Endodermal cell (in vitro differentiated cells): ENCODE results near the gene POLR3G. TPM values are rescaled to one million over a fixed set of nuclear protein-coding genes. Genes with fewer than 3 reads are reported as not detected.

Experiments
- DNase-seq: peaks from one replicate; pipeline ENCODE4 v3.0.0-alpha.2; 2017
- H3K27ac ChIP-seq: 2 replicates; pipeline ENCODE4 v1.5.1; 2013; ENCODE audit warnings: mild to moderate bottlenecking, low read depth, low read length, moderate library complexity
- H3K27me3 ChIP-seq: 2 replicates; pipeline ENCODE4 v1.6.1; 2013; ENCODE audit warnings: mild to moderate bottlenecking, low read length, moderate library complexity; ENCODE audit not compliant: insufficient read depth, control insufficient read depth, poor library complexity, severe bottlenecking
- H3K36me3 ChIP-seq: 2 replicates; pipeline ENCODE4 v1.7.0; 2013; ENCODE audit warnings: mild to moderate bottlenecking, low read length, moderate library complexity; ENCODE audit not compliant: control insufficient read depth, insufficient read depth
- H3K4me1 ChIP-seq: one replicate; pipeline ENCODE4 v1.7.0; 2013; ENCODE audit warnings: low read length; ENCODE audit not compliant: control insufficient read depth, insufficient read depth
- H3K4me3 ChIP-seq: 2 replicates; pipeline ENCODE4 v1.5.1; 2013; ENCODE audit warnings: mild to moderate bottlenecking, low read length, moderate library complexity
- H3K9ac ChIP-seq: 2 replicates; pipeline ENCODE4 v1.6.1; 2013; ENCODE audit warnings: mild to moderate bottlenecking, low read length, moderate library complexity; ENCODE audit not compliant: poor library complexity, severe bottlenecking; ENCODE audit errors: extremely low read depth
- H3K9me3 ChIP-seq: 2 replicates; pipeline ENCODE4 v1.6.1; 2013; ENCODE audit warnings: mild to moderate bottlenecking, low read length, moderate library complexity; ENCODE audit not compliant: control insufficient read depth
- H3K27ac Mint-ChIP-seq: 2 replicates; pipeline ENCODE4 v1.8.0; 2020; ENCODE audit warnings: mixed read lengths
- H3K27me3 Mint-ChIP-seq: 2 replicates; pipeline ENCODE4 v1.8.0; 2021; ENCODE audit warnings: mild to moderate bottlenecking, mixed read lengths; ENCODE audit not compliant: insufficient read depth
- H3K36me3 Mint-ChIP-seq: 2 replicates; pipeline ENCODE4 v1.8.0; 2020; ENCODE audit warnings: low read depth, mixed read lengths
- H3K4me1 Mint-ChIP-seq: 2 replicates; pipeline ENCODE4 v1.8.0; 2020; ENCODE audit warnings: mixed read lengths
- H3K4me3 Mint-ChIP-seq: 2 replicates; pipeline ENCODE4 v1.8.0; 2020; ENCODE audit warnings: mild to moderate bottlenecking, moderate library complexity, mixed read lengths
- H3K9me3 Mint-ChIP-seq: 2 replicates; pipeline ENCODE4 v1.8.0; 2020; ENCODE audit warnings: mild to moderate bottlenecking, mixed read lengths
- WGBS, 2 experiments: methylation state at CpG; one replicate each; pipeline versions ENCODE4 v1.1.5 to v1.1.7; 2013; ENCODE audit warnings: missing lambda C conversion rate in 2 of 2, mixed read lengths in 1 of 2; ENCODE audit not compliant: insufficient coverage in 1 of 2, insufficient read length in 1 of 2; 5-methylcytosine and 5-hydroxymethylcytosine counted together
- total RNA-seq, 2 donors: library from RNA; stranded (reverse); fragmentation: NEBNext Ultra II Directional in 1 of 2; extraction: Animal tissue kit (Norgen Biotek cat#: 25700) in 1 of 2; gene quantifications; 2 replicates in 1 of 2; 3 replicates in 1 of 2; pipeline ENCODE4 v1.2.1, GENCODE V29; 2021
- TF ChIP-seq, protein P1 (sequence below): fragments of 200-600 bp; sonication (generic); conservative IDR thresholded peaks from 2 replicates; pipeline ENCODE4 v1.5.0; 2021; ENCODE audit warnings: antibody characterized with exemption, mild to moderate bottlenecking

The POLR3G gene
- total RNA-seq, 2 donors from 2014 or later = 6.3 to 16.4 TPM

DNA sequence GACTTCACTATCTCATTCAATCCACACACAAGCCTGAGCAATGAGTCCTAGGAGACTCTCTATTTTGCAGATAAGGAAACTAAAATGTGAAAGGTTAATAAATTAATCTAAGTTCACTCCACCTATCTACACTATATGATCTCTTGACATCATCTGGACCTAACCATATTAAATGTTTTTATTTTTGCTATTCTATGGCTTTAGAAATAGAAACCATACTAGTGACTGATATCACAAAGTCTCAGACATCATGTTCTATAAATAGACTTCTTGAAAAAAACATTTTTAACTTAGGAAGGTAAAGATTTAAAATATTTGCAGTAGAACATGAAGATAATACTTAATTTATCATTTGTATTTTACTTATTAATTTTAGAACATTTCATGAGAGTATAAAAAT lies 74.6 kb downstream of the POLR3G start:
- no peak overlapping the region for H3K27ac Mint-ChIP-seq
- H3K36me3 Mint-ChIP-seq = no peaks in the 10 kb centered on the region
- H3K9me3 ChIP-seq = no peaks in the 10 kb centered on the region
- H3K27me3 ChIP-seq = no peaks in the 10 kb centered on the region
- peaks cover 6% of the 10 kb centered on the region for H3K4me1 ChIP-seq
- TF ChIP-seq, protein P1, sequence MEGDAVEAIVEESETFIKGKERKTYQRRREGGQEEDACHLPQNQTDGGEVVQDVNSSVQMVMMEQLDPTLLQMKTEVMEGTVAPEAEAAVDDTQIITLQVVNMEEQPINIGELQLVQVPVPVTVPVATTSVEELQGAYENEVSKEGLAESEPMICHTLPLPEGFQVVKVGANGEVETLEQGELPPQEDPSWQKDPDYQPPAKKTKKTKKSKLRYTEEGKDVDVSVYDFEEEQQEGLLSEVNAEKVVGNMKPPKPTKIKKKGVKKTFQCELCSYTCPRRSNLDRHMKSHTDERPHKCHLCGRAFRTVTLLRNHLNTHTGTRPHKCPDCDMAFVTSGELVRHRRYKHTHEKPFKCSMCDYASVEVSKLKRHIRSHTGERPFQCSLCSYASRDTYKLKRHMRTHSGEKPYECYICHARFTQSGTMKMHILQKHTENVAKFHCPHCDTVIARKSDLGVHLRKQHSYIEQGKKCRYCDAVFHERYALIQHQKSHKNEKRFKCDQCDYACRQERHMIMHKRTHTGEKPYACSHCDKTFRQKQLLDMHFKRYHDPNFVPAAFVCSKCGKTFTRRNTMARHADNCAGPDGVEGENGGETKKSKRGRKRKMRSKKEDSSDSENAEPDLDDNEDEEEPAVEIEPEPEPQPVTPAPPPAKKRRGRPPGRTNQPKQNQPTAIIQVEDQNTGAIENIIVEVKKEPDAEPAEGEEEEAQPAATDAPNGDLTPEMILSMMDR = no peak
- no peak overlapping the region for H3K9ac ChIP-seq
- H3K4me3 ChIP-seq = no peak overlapping the region
- H3K4me1 Mint-ChIP-seq = peaks cover 41% of the 10 kb centered on the region
- no peaks in the 10 kb centered on the region for H3K36me3 ChIP-seq
- H3K9me3 Mint-ChIP-seq = peaks cover 3% of the 10 kb centered on the region
- H3K27ac ChIP-seq = no peak overlapping the region
- no peaks in the 10 kb centered on the region for H3K27me3 Mint-ChIP-seq
- H3K4me3 Mint-ChIP-seq = no peak overlapping the region
- no peak for DNase-seq

DNA sequence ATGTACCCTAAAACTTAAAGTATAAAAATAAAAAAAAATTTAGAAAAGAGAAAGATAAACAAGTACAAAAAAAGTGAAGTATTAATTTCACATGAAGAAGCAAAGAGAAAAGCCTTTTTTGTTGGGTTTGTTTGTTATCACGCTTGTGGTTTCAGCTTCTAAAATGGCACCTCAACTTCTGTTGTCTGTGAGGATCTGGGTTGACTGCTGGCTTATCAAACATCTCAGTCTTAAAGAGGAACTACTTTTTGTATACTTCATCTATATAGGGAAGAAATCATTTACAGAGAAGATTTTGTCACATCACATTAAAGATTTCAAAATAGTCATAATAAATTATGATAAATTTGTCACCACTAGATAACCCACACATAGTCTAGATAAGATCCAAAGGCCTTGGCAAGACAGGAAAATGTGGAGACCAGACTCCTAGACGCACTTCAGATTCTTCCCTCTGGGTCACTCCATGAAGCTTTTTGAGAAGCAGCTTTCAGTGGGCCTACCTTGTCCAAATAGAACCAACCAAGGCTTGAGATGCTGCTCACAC lies 75.1 kb downstream of the POLR3G start:
- 100% methylated on average over 2 of the region's 2 CpGs; no CpG with 5 or more reads in 1 of the 2 experiments for WGBS, 2 experiments
- H3K36me3 ChIP-seq = no peaks in the 10 kb centered on the region
- Mint-ChIP-seq H3K9me3 (peaks cover 3% of the 10 kb centered on the region), H3K4me3 (no peak overlapping the region), H3K4me1 (peaks cover 43% of the 10 kb centered on the region), H3K27ac (no peak overlapping the region), H3K36me3 (no peaks in the 10 kb centered on the region), H3K27me3 (no peaks in the 10 kb centered on the region)
- H3K27me3 ChIP-seq = no peaks in the 10 kb centered on the region
- H3K4me3 ChIP-seq = no peak overlapping the region
- TF ChIP-seq, protein P1 = no peak
- H3K9ac ChIP-seq = no peak overlapping the region
- no peak for DNase-seq
- peaks cover 6% of the 10 kb centered on the region for H3K4me1 ChIP-seq
- no peak overlapping the region for H3K27ac ChIP-seq
- no peaks in the 10 kb centered on the region for H3K9me3 ChIP-seq

DNA sequence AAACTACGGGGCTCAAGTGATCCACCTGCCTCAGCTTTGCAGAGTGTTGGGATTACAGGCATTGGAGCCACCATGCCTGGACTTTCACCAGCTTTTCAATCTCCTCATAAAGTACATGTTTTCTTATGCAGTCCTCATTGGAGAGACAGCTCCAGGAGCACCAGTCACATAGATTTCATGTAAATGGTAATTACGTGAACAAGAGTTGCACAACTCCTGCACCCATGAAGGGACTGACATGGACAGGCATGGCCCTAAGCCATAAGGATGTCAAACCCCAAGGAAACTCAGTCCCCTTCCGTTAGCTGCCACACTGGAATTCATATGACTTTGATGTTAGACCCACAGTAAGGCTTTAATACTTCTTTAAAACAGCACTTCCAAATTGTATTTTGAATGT lies 76.3 kb downstream of the POLR3G start:
- WGBS, 2 experiments = 94 to 96% methylated on average over 3 of the region's 3 CpGs

More for the DNA sequence above, 76.3 kb downstream of the POLR3G start:
- no peak overlapping the region for H3K4me3 Mint-ChIP-seq
- no peaks in the 10 kb centered on the region for H3K27me3 Mint-ChIP-seq
- no peak for DNase-seq
- Histone ChIP-seq H3K36me3 (no peaks in the 10 kb centered on the region), H3K4me3 (no peak overlapping the region), H3K27ac (no peak overlapping the region), H3K4me1 (peaks cover 6% of the 10 kb centered on the region), H3K9ac (no peak overlapping the region), H3K9me3 (no peaks in the 10 kb centered on the region), H3K27me3 (no peaks in the 10 kb centered on the region)
- no peak overlapping the region for H3K27ac Mint-ChIP-seq
- peaks cover 49% of the 10 kb centered on the region for H3K4me1 Mint-ChIP-seq
- peaks cover 3% of the 10 kb centered on the region for H3K9me3 Mint-ChIP-seq
- TF ChIP-seq, protein P1 = no peak
- no peaks in the 10 kb centered on the region for H3K36me3 Mint-ChIP-seq
